Kidney tubule cell (primary cell): ENCODE measurements around the gene SMTN.
"Not testable (repeated sequence)": the region's sequence is repeated elsewhere in the genome, so short reads cannot be mapped to it uniquely, and the experiment has no call there.

Experiments used
- DNase-seq: peaks from one replicate; pipeline ENCODE4 v3.0.0-alpha.2; 2018; ENCODE audit warnings: low spot score

SMTN gene

GRCh38 chr22:31073125-31073524 is 8.0 kb upstream of the SMTN start:
- not testable (repeated sequence) for DNase-seq

GRCh38 chr22:31073545-31074145 is 7.5 kb upstream of the SMTN start:
- DNase-seq = not testable (repeated sequence)

- DNase-seq = no peak
These were observed 5.2 kb upstream of the SMTN start for GRCh38 chr22:31075961-31076360.

GRCh38 chr22:31077681-31078080 is 3.4 kb upstream of the SMTN start:
- DNase-seq = no peak

- peak; percentile 38 for DNase-seq
These were observed 2.7 kb upstream of the SMTN start for GRCh38 chr22:31078389-31078788.

- no peak for DNase-seq
These were observed 1.9 kb upstream of the SMTN start for GRCh38 chr22:31079095-31079642.

GRCh38 chr22:31080164-31080847 is 812 bp upstream of the SMTN start:
- DNase-seq = no peak

GRCh38 chr22:31081963-31082605 is 966 bp downstream of the SMTN start:
- peak; percentile 86 for DNase-seq

- peak; percentile 65 for DNase-seq
These were observed 1.7 kb downstream of the SMTN start for GRCh38 chr22:31082606-31083376.

GRCh38 chr22:31083377-31083768 is 2.3 kb downstream of the SMTN start:
- peak; percentile 84 for DNase-seq

GRCh38 chr22:31083923-31084810 is 3.0 kb downstream of the SMTN start:
- DNase-seq = peak; percentile 53

GRCh38 chr22:31084811-31085492 is 3.8 kb downstream of the SMTN start:
- peak; percentile 74 for DNase-seq

- peak; percentile 27 for DNase-seq
These were observed 4.3 kb downstream of the SMTN start for GRCh38 chr22:31085493-31085824.

- DNase-seq = no peak
These were observed 4.8 kb downstream of the SMTN start for GRCh38 chr22:31085928-31086327.

GRCh38 chr22:31086703-31087330 is 5.7 kb downstream of the SMTN start:
- DNase-seq = peak; percentile 23

- no peak for DNase-seq
These were observed 6.7 kb downstream of the SMTN start for GRCh38 chr22:31087744-31088215.

GRCh38 chr22:31088233-31088986 is 7.3 kb downstream of the SMTN start:
- DNase-seq = no peak

GRCh38 chr22:31089160-31090100 is 8.3 kb downstream of the SMTN start:
- peak; percentile 27 for DNase-seq
